GM21360 (cell line): ENCODE data around the gene GPR173.

Source experiments
- ATAC-seq: cut with Tn5 transposase; IDR thresholded peaks from one replicate; pipeline ENCODE4 v1.9.1; 2021; ENCODE audit warnings: mild to moderate bottlenecking, moderate library complexity; ENCODE audit not compliant: unreplicated experiment

GPR173 gene

GRCh38 chrX:53088136-53088974 is 39.8 kb downstream of the GPR173 start:
- ATAC-seq: peak; percentile 50

DNA sequence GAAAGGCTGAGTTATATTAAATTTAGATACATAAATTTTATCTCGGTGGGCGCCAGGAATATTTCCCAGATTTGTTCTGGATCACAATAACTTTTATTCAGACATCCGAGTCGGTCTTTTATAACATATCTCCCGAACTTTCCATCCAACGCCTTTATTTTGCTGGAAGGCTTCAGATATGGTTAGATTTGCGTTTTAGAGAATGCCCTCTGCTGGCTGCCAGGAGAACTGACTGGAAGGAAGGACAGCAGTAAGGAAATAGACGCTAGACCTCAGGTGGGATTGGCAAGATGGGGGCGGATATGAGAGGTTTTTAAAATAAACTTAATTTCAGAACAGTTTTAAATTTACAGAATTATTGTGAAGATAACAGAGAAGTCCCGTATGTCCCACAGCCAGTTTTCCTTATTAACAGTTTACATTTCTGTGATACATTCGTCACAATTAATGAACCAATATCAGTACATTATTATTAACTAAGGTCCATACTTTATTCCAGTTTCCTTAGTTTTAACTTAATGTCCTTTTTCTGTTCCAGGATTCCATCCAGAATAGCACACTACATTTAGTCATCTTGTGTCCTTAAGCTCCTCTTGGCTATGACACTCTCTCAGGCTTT is 40.7 kb downstream of the GPR173 start:
- ATAC-seq: no peak

DNA sequence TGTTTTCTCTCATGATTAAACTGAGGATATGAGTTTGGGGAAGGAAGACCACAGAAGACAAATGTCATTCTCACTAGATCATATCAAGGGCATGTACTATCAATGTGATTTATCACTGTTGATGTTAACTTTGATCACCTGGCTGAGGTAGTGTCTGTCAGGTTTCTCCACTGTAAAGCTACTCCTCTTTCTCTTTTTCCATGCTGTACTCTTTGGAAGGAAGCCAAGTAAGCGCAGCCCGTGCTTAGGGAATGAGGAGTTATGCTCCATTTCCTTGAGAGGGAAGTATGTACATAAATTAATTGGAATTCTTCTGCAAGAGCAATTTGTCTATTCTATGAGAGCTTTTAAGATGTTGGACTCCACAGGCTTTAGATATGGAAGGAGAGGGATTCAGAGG is 41.3 kb downstream of the GPR173 start:
- ATAC-seq: no peak

DNA sequence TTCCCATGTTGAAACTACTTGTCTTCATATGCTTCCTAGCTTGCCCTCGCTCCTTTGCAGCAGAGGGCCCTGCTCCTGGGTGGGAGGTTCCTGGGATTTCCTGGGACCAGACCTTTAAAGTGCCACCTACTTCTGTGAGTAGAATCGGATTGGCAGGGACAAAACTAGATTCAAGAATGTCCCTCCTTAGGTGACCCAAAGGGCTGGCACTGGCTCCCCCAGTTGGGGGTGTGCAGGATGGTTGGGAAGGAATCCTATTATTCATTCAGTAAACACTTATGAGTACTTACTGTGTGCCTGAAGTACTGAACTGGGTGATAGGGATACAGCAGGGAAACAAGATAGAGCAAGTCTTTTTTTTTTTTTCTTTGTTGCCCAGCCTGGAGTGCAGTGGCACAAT is 42.8 kb downstream of the GPR173 start:
- ATAC-seq: no peak

- peak; percentile 42 for ATAC-seq
Measured at GRCh38 chrX:53093177-53093655, 44.6 kb downstream of the GPR173 start.

DNA sequence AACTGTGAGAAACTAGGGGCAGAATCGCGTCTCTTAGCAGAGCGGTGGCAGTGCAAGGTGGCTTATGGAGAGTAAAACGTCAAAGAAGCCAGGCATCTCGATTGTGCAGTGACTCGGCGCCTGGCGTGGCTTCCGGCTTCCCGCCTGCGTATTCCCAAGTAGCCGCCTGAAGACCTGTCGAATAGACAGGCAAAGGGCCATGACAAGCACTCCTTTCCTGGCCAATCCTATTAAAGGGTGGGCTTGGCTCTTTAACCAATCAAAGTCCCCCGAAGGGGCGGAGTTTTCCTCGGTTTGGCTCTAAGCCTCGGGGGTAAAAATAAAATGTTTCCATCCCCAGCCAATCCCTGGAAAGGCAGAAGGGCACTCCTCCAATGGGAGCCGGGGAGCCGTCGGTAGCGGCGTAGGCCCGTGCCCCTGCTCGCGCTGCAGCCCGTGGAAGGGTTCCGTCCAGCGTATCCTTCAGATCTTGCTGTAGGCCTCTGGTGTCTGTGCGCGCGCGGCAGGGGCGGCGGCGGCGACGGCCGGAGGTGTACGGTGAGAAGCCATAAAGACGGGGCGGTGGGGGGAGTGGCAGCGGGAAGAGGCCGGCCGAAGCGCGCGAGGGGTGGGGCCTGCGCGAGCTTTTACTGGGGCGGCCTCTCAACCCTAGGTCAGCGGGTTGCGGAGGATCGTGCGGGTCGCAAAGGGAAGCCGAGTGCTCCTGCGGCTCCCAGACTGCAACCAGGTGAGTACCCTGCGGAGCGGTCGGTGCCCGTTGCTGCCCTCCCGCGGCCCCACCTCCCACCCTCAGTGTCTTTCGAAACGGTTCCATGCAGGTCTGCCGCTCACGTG is 45.4 kb downstream of the GPR173 start, which contains the start of gene KANTR:
Gene KANTR, plus strand, starts transcription at position 395 of the 834 bp plus-strand sequence. CDS start 30,131 bp downstream, outside the sequence.
- ATAC-seq: peak; percentile 66

- ATAC-seq: no peak
Measured at GRCh38 chrX:53094582-53094905, 46.0 kb downstream of the GPR173 start.

DNA sequence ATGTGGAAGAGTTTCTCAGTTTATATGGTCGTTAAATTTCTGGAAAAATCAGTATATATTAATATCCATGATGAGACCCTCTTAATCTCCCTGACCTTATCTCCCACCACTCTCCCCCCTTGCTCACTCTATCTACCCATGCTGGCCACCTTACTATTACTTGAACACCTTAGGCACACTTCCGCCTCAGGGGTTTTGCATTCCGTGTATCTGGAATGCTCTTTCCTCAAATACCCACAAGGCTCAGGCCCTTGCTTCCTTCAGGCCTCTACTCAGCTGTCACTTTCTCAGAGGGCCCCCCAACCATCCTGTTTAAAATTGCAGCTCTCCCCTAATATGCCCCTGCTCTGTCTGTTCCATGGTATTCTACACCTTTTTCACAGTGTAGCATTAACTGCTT is 47.2 kb downstream of the GPR173 start:
- no peak for ATAC-seq

DNA sequence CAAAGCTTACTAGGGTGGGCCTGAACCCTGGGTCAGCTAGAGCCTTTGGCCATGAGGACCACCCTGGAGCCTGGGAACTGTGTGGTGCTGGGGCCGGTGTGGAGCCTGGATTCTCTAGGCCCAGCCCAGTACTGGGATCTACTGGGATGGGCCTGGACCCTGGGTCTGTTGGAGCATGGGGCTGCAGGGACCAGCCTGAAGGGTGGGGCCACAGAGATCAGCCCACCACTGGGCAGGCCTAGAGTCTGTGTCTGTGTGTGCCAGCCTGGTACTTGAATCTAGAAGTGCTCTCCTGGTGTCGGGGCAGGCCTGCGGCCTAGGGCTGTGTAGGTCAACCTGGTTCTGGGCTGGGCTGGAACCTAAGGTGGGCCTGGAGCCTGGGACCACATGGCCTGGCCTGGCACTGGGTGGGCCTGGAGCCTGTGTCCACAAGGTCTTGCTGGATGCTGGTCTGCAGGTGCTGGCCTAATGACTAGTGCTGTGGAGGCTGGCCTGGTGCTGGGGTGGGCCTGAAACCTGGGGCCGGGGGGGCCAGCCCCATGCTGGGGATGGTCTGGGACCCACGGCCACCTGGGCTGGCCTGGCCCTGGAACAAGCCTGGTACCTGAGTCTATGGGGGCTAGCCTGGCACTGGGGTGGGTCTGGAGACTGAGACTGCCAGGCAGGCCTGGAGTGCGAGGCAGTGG is 66.4 kb downstream of the GPR173 start:
- ATAC-seq: no peak

- no peak for ATAC-seq
Measured at GRCh38 chrX:53115550-53115874, 66.9 kb downstream of the GPR173 start.

GRCh38 chrX:53116101-53116500 is 67.5 kb downstream of the GPR173 start:
- ATAC-seq: no peak

GRCh38 chrX:53122013-53122412 is 73.4 kb downstream of the GPR173 start:
- no peak for ATAC-seq

DNA sequence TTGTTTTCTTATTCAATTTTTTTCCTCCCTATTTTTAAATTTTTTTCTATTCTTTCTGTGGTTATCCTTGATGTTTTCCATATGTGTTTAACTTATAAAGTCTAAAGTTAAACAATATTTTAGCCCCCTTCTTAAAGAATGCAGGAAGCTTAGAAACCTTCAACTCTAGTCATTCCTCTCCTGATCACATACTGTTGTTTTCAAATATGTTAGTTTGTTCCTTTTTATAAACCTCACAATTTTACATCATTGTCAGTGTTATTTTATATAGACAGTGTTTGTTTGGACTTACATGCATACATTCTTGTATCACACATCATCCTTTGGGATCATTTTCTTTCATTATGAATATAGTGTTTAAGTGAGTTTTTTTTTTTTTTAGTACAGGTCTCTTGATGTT is 76.9 kb downstream of the GPR173 start:
- ATAC-seq: no peak

DNA sequence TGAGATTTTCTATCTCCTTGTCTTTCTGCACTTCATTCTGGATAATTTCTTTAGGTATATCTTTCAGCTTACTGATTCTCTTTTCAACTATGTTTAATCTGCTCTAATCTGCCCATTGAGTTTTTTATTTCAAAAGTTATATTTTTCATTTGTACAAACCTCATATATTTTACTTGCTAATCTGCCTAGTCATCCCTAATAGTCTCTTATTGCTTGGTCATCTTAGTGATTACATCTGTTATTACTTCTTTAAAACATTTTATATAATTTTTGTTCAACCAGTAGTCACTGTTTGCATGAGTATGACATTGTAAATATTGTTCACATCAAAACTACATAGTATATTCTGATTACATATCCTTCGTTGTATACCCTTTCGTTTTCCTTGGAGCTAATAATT is 77.8 kb downstream of the GPR173 start:
- ATAC-seq: no peak

GRCh38 chrX:53128097-53128749 is 79.6 kb downstream of the GPR173 start:
- ATAC-seq: no peak
